Measurements from ENCODE around the gene OSBPL2.

Gene OSBPL2

GRCh38 chr20:62281161-62281933 lies 43.0 kb downstream of the OSBPL2 start:
- POLR2A ChIA-PET, result no interaction called here
- no peak overlapping the region for H3K27ac ChIP-seq (ENCODE audit: extremely low read depth, low read depth, low read length)

GRCh38 chr20:62282103-62282502 lies 43.8 kb downstream of the OSBPL2 start:
- H3K4me3 ChIP-seq (ENCODE audit: low read depth, low read length), result no peak overlapping the region
- ChIA-PET CTCF (no interaction called here), POLR2A (no interaction called here)
- peaks cover 12 to 94% of the 10 kb centered on the region in 2 experiments; a peak in 2 of 3 replicates for H3K36me3 ChIP-seq (ENCODE audit: control insufficient read depth in 2 of 2, insufficient read depth in 1 of 2, low read length in 2 of 2)
- no peaks in the 10 kb centered on the region for H3K9me3 ChIP-seq (ENCODE audit: control insufficient read depth, insufficient read depth, low read depth, low read length)
- no peak overlapping the region for H3K27ac ChIP-seq (ENCODE audit: extremely low read depth, low read depth, low read length)
- H3K4me1 ChIP-seq (ENCODE audit: control insufficient read depth, insufficient read depth, low read length), result no peaks in the 10 kb centered on the region
- TF ChIP-seq ZNF621 (tag by site-specific recombination; IDR thresholded peaks at IDR 0.05) (no peak), ZNF350 (tag by site-specific recombination; IDR thresholded peaks at IDR 0.05) (no peak), YY2 (tag by site-specific recombination; IDR thresholded peaks at IDR 0.05) (no peak), ZNF266 (tag by site-specific recombination; IDR thresholded peaks at IDR 0.05; ENCODE audit: low read depth) (no peak), ZNF274 (IDR thresholded peaks at IDR 0.05; ENCODE audit: low read length) (no peak), ZNF274 (tag by site-specific recombination; IDR thresholded peaks at IDR 0.05; ENCODE audit: borderline replicate concordance) (no peak), ZNF248 (tag by site-specific recombination; IDR thresholded peaks at IDR 0.05) (no peak), ZBTB44 (tag by site-specific recombination; IDR thresholded peaks at IDR 0.05) (no peak), WT1 (tag by site-specific recombination; IDR thresholded peaks at IDR 0.05) (no peak), ZNF426 (tag by site-specific recombination; IDR thresholded peaks at IDR 0.05) (no peak), ZNF202 (tag by site-specific recombination; IDR thresholded peaks at IDR 0.05; ENCODE audit: borderline replicate concordance) (no peak), ZFP37 (tag by site-specific recombination; IDR thresholded peaks at IDR 0.05) (no peak), SCRT1 (tag by site-specific recombination; IDR thresholded peaks at IDR 0.05; ENCODE audit: borderline replicate concordance) (no peak), ZNF707 (tag by site-specific recombination; IDR thresholded peaks at IDR 0.05) (no peak), ZNF639 (tag by site-specific recombination; IDR thresholded peaks at IDR 0.05) (no peak), ZNF174 (tag by site-specific recombination; IDR thresholded peaks at IDR 0.05) (no peak)

More at GRCh38 chr20:62281161-62281933, 43.0 kb downstream of the OSBPL2 start:
- H3K9me3 ChIP-seq (ENCODE audit: control insufficient read depth, insufficient read depth, low read depth, low read length), result no peaks in the 10 kb centered on the region
- TF ChIP-seq ZNF530 (tag by site-specific recombination; IDR thresholded peaks at IDR 0.05; ENCODE audit: low read depth) (no peak), KLF16 (tag by site-specific recombination; IDR thresholded peaks at IDR 0.05) (no peak), ZNF24 (tag by site-specific recombination; IDR thresholded peaks at IDR 0.05) (no peak), PRDM10 (tag by site-specific recombination; IDR thresholded peaks at IDR 0.05) (no peak), ZBTB8A (tag by site-specific recombination; IDR thresholded peaks at IDR 0.05) (no peak), ZFP3 (tag by site-specific recombination; IDR thresholded peaks at IDR 0.05; ENCODE audit: low read depth) (no peak), ZNF354C (tag by site-specific recombination; IDR thresholded peaks at IDR 0.05; ENCODE audit: borderline replicate concordance, low read depth) (no peak), ZNF830 (tag by site-specific recombination; IDR thresholded peaks at IDR 0.05; ENCODE audit: low read depth) (no peak), PBX3 (CRISPR knock-in tag; IDR thresholded peaks at IDR 0.05) (no peak), ZNF266 (tag by site-specific recombination; IDR thresholded peaks at IDR 0.05; ENCODE audit: low read depth) (no peak)
- no peaks in the 10 kb centered on the region for H3K4me1 ChIP-seq (ENCODE audit: control insufficient read depth, insufficient read depth, low read length)
- no peak overlapping the region for H3K4me3 ChIP-seq (ENCODE audit: low read depth, low read length)
- CTCF ChIA-PET, result interaction anchor here (0.6 kb wide), 1 partner anchor 34 kb away, joined by 4 read pairs; no protein-coding TSS in a partner anchor
- H3K36me3 ChIP-seq (ENCODE audit: control insufficient read depth in 2 of 2, insufficient read depth in 1 of 2, low read length in 2 of 2), result peaks cover 12 to 91% of the 10 kb centered on the region in 2 experiments; a peak in 2 of 3 replicates

Data from HEK293 (cell line).